DMS53 treated with DMSO at 0.1 percent for 48 hours (cell line): ENCODE data around the gene FAP.
A peak's percentile ranks its signal among the peaks of the same experiment; 100 is the strongest.

ENCODE experiments used
- DNase-seq: peaks from one replicate; lab custom pipeline; 2025; ENCODE audit not compliant: unreplicated experiment; lab: John Stamatoyannopoulos, UW

Gene FAP

GRCh38 chr2:162127422-162127821 is 115.8 kb downstream of the FAP start:
- DNase-seq: no peak

DNA sequence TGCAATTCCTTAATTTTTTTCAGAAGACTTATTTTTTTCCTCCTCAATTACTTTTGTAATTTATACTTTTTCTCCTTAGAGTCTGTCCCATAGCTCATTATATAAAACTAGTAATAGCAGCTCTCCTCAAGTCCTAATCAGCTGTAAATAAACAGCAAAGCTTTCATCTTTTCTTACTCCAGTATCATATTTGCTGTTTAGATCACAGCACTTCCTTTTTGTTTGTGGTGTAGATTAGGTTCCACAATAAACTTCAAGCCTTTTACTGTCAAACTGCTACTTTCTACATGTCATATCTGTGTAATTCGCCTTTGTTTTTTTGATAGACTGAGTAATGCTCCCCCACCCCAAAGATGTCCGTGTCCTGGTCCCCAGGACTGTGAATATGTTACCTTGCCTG is 116.7 kb downstream of the FAP start:
- DNase-seq: no peak

DNA sequence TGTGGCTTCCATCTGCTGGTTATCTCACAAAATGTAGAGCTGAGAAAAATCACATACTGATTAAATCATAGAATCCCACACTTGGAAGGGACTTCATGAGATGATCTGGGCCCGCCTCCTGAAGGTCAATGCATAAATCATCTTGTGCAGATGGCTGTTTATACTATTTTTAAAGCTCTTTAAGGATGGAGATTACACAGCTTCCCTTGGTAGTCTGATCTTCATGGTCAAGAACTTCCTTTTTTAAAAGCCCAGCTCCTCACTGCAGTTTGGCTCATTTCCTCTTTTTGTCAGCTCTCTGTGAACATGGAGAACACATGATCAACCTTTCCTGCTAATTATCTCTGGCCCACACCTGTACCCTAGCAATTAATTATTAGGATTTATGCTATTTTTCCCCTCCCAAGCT is 117.1 kb downstream of the FAP start:
- no peak for DNase-seq

DNA sequence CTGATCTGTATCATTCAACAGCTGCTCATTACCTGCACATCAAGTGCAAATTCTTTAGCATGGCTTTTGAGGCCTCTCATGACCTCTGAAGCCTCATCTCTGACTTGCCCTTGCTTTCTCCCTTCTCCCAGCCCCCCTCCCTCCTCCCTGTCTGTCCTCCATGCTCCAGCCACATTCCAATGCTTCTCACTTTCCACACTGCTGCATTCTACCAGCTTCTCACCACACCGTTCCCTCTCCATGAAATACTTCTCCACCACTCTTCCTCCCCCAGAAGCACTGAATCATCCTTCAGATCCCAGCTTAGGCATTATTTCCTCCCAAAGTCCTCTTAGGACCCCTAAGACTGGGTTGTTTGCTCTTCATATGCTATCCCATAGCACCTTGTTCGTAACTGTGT is 118.1 kb downstream of the FAP start:
- DNase-seq: no peak

GRCh38 chr2:162123806-162124758 is 119.2 kb downstream of the FAP start:
- peak; percentile 75 for DNase-seq
